ENCODE data around the gene COX4I1.

Gene COX4I1

DNA sequence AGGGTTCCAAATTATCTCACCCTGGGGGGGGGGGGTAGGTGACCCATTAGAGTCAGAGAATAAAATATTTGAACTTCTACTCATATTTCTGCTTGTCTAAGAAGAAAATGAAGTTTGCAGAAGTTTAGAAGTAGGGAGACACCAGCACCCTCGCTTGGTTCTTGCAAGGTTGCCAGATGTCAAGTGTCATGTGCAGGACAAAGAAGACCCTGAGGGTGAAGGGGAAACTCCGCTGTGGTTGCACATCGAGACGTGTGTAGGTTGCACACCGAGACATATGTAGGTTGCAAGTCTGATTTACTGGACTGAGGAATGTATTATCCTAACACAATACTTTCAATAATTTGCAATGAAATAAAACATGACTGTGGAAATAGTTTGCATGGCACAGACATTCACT, 57.1 kb downstream of the COX4I1 start:
- Histone ChIP-seq H3K9ac (ENCODE audit: low read length) (no peak overlapping the region), H3K4me3 (ENCODE audit: low read depth in 1 of 2, low read length in 2 of 2) (no peak overlapping the region), H3K36me3 (ENCODE audit: insufficient read depth, low read length) (no peaks in the 10 kb centered on the region), H3K9me3 (ENCODE audit: low read length) (no peaks in the 10 kb centered on the region), H3K4me1 (ENCODE audit: insufficient read depth, low read length) (no peaks in the 10 kb centered on the region), H3K27ac (ENCODE audit: low read depth, low read length) (no peak overlapping the region), H3K27me3 (ENCODE audit: control insufficient read depth in 1 of 2, insufficient read depth in 2 of 2, low read length in 2 of 2) (no peaks in the 10 kb centered on the region)
